ENCODE data around the gene RAB3IL1.
A peak's percentile ranks its signal among the peaks of the same experiment; 100 is the strongest.

Gene RAB3IL1

GRCh38 chr11:61952882-61953281 is 35.5 kb upstream of the RAB3IL1 start:
- no peak for DNase-seq

GRCh38 chr11:61951484-61952135 is 34.2 kb upstream of the RAB3IL1 start:
- DNase-seq = no peak

GRCh38 chr11:61950035-61950547 is 32.7 kb upstream of the RAB3IL1 start, which contains the start of gene BEST1:
Gene BEST1, plus strand, starts transcription at chr11:61950351. Its CDS starts 1,456 bp downstream, at chr11:61951807.
- DNase-seq = no peak

GRCh38 chr11:61949169-61950034 is 32.0 kb upstream of the RAB3IL1 start:
- DNase-seq = peak; percentile 91

GRCh38 chr11:61948505-61948904 is 31.1 kb upstream of the RAB3IL1 start:
- DNase-seq = no peak

- peak; percentile 84 for DNase-seq
These were observed 30.3 kb upstream of the RAB3IL1 start for GRCh38 chr11:61947486-61948210.

GRCh38 chr11:61946894-61947293 is 29.5 kb upstream of the RAB3IL1 start:
- DNase-seq = no peak

- no peak for DNase-seq
These were observed 27.8 kb upstream of the RAB3IL1 start for GRCh38 chr11:61945191-61945590.

GRCh38 chr11:61940466-61940865 is 23.1 kb upstream of the RAB3IL1 start:
- DNase-seq = no peak

GRCh38 chr11:61935861-61936260 is 18.5 kb upstream of the RAB3IL1 start:
- no peak for DNase-seq

GRCh38 chr11:61930933-61931332 is 13.6 kb upstream of the RAB3IL1 start:
- no peak for DNase-seq

GRCh38 chr11:61928606-61929005 is 11.2 kb upstream of the RAB3IL1 start:
- no peak for DNase-seq

GRCh38 chr11:61927501-61927900 is 10.1 kb upstream of the RAB3IL1 start:
- no peak for DNase-seq

- no peak for DNase-seq
These were observed 8.9 kb upstream of the RAB3IL1 start for GRCh38 chr11:61926235-61926634.

GRCh38 chr11:61925736-61926135 is 8.4 kb upstream of the RAB3IL1 start:
- DNase-seq = no peak

GRCh38 chr11:61924064-61924455 is 6.7 kb upstream of the RAB3IL1 start:
- DNase-seq = no peak

- DNase-seq = no peak
These were observed 6.0 kb upstream of the RAB3IL1 start for GRCh38 chr11:61923166-61924063.

GRCh38 chr11:61922539-61922938 is 5.2 kb upstream of the RAB3IL1 start:
- peak; percentile 68 for DNase-seq

GRCh38 chr11:61921446-61921845 is 4.1 kb upstream of the RAB3IL1 start:
- DNase-seq = no peak

- no peak for DNase-seq
These were observed 2.6 kb upstream of the RAB3IL1 start for GRCh38 chr11:61919705-61920631.
